HG02840 (cell line): ENCODE data around the gene CHD5.

Source experiments
- ATAC-seq: cut with Tn5 transposase; IDR thresholded peaks from one replicate; pipeline ENCODE4 v1.9.1; 2021; ENCODE audit warnings: mild to moderate bottlenecking, moderate library complexity, moderate number of reproducible peaks; ENCODE audit not compliant: unreplicated experiment, low FRiP score

Gene CHD5

DNA sequence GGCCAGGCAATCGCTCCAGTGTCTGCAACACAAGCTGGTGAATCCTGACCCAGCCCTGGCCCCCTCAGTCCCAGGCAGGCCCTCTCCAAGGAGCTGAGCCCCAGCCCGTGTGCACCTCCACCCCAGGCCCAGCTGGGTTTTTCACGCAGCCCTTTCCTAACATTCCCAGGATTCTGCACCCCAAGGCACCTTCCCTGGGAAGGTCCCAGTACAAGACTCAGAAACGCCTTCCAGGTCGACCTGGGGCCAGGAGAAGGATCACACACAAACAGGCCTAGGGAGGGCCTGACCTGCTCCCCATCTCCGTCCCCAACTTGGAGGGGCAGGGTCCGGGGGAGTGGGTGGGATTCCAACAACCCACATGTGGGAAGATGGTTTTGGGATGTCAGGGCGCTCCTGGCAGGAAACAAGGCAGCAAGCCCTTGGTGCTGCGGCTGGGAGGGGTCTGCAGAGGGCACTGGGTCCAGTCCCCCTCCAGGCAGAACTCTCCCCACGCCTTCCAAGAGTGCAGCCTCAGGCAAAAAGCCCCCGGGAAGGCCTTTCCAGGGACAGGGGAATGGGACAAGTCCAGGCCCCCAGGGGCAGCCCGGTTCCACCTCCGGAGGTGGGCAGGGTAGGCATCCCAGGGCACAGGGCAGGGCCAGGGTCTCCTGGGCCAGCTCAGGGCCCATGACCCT lies 76.1 kb downstream of the CHD5 start:
- no peak for ATAC-seq

DNA sequence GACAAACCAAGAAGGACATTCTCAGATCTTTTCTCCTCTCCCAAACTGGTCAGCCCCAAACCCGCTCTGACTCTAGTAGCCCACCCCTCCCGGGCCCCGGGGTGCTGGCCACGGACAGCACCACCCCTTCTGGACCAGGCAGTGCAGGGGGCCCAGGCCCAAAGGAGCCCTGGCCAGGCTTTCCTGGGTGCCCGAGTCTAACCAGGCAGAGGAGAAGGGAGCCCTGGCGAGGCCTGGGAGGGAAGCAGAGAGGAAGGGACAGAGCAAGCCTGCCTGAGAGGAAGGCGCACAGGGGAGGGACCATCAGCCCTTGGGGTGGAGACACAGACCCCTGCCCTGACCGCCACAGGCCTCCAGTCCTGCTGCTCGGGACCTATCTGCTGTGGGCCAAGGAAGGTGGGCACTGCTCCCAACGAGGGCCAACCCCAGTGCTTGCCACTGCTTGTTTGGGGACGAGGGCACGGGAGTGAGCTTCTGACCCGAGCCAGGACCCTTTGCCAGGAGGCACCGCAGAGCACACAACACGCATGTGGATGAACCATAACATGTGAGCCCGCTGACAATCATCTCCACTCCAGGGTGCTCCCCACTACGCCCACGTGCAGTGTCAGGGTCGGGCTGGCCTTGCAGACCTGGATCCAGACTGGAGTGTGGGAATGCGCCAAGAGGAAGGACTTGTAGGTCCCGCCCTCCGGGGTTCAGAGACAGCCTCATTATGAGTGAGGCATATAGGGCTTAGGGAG lies 76.8 kb downstream of the CHD5 start:
- ATAC-seq = no peak

DNA sequence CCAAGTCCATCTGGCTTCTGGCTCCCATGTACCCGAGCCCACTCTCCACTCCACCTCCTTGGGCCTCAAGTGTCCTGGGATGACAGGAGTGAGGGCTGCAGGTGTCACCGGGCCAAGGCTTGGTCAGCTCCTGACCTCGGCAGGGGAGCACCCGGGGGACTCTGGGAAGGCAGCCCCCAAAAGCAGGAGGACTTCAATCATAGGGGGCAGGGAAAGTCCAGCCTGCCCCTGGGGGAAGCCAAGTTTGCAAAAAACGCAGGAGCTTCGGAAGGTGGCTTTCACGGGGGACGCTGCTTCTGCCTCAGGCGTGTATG lies 77.6 kb downstream of the CHD5 start:
- no peak for ATAC-seq

DNA sequence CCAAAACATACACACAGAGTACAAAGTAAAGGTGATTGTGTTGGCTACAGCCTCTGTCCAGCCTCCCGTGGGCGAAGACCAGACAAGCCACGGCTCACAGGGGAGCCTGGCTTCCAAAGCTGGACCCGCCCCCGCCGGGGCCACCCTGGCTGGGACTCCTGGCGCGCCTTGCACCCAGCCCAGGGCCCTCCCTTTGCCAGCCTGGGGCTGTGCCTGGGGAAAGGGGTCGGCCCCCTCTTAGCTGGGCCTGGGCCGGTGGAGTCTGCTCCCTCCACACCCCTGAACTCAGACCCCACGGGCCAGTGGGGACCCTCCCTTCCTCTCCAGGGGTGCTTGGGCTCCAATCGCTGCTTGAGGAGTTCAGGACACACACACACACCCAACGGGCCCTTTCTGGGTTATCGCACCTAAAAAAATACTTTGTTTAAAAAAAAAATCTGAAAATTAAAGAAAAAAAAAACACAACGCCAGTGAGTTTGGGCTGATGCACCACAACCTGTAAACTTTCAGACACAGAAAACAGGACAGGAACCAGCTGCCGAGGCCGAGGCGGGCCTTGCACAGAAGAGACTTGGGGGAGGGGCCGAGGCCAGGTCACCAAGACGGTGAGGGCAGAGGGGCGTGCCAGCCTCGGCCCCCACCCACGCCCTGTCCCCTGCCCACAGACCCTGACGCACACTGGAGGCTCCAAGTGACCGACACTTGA lies 78.1 kb downstream of the CHD5 start:
- no peak for ATAC-seq

DNA sequence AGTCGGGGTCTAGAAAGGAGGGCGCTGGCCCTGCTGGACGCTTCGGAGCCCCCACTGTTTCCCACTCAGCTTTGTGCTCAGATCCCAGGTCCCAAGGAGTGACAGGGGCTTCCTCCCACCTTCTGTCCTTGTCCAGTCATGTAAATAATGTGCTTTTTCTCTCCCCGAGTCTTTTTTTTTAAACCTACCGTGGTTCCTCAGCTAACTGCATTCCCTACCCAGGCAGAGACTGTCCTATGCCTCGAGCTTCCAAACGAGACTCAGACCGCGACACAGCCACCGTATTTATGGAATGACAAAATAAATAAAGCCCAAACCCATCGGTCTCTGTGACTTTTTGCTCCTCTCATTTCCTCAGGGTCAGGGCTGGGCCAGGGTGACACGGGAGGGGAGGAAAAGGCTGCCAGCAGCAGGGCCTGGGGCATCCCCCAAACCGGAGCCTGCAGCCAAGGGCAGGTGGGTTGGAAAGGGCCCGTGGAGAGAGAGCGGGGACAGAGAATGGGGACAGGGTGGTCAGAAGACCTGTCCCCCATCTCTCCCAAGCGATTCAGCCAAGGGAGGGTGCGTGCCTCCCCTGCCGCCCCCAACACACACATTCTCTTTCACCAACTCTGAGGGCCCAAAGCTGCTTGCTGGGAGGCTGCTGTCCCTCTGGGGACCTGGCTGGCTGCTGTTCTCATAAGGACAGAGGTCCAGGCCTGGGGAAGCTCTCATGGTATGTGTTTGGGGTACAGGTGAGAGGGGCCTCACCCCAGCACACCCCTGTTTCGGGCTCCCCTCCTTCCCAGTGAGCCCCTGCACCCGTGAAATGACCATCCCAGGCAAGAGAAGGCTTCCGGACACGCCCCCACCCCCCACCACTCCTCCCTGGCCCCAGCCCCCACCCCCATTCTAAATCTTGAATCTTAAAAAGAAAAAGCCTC lies 79.0 kb downstream of the CHD5 start:
- no peak for ATAC-seq

DNA sequence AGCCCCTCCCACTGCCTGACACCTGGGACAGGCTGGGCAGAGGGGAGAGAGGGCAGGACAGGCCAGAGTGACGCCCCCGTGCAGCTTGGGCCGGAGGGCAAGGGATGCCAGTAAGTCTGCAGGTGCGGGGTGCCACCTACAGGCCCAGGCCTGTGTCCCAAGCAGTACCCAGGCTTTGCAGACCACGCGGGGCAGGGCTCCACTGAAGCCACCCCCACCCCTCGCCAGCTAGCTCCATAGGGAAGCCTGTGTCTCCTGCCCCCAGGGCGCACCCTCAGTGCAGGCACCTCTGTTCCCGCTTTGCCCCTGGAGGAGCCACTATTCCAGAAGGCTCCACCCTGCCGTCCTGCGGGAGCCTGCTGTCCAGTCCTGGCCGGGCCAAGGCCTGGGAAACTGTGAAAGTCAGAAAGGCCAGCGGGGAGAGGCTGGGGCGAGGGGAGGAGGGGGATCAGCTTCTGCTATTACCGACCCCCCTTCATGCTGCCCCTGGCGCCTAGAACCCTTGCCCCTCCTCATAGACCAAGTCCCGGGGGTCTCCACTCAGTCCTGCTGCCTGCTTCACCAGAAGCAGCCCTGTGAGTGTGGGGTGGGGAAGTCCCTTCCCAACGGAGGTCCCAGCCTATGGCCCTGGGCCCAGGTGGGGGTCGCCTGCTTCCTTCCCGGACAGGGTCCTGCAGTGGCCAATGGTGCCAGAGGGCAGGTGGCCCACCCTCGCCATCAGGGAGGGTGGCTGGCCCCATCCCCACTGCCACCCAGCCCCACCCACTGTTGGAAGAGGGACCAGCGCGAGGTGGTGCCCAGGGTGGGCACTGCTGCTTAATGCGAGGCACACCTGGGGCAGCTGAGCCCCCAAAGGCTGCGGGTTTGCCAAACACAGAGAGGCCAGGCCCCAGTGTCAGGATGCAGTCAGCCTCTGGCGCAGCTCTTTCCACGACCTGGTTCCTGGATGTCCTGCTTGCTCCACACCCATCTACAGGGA lies 80.0 kb downstream of the CHD5 start:
- no peak for ATAC-seq

DNA sequence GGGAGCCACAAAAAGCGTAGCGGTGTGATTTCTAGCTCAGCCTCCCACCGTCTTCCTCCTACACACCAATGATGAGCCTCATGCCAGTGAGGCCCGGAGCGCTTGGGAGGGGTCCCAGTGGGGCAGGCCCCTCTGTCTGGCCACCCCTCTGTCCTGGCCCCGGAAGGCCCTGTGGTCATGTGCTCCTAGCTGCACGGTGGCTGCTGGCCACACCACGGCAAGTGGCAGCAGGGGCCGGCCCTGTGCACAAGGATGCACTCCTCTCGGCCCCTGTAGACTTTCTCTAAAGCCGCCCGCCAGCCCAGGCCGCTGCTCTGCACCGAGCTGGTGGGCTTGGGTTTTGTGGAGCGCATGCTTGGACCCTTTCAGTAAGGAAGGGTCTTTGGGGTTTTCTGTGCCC lies 80.8 kb downstream of the CHD5 start:
- no peak for ATAC-seq

DNA sequence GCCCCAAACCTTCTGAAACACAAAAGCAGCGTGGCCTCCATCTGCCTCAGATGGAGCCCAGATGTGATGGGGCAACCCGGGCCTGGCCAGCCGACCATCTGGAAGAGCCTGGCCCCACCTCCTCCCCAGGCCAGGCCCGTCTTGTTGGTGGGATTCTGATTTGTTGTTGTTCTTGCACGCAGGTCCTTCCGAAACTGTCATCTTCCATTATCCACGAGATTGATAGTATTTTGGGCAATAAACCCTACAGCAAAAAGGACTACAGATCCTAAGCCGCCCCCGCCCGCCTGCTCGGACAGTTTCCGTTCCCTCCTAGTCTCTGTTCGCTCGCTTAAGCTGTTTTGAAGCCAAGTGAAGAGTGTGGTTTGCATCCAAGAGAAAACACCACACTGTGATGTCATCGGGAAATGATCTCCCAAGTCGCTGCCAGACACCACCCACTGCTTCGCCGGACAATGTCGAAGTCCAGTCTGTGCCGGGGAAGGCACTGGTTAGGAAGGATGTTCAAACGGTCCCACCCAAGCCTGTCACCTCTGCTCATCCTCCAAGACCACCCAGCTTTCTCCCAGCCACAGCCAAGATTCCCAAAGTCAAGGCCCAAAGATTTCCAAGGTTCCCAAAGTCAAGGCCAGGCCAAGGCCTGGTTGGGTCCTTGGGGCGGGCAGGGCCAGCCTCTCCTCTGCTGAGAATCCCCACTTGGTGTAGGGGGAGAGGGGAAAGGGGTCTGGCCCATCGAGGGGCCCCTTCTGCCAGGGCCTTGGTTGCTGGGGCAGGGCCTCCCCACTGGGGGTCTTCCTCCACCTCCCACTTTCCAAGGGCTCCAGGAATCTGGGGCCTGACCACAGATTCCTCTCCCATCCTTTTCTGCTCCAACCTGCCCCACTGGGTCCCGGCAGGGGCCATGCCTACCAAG lies 81.6 kb downstream of the CHD5 start:
- no peak for ATAC-seq

DNA sequence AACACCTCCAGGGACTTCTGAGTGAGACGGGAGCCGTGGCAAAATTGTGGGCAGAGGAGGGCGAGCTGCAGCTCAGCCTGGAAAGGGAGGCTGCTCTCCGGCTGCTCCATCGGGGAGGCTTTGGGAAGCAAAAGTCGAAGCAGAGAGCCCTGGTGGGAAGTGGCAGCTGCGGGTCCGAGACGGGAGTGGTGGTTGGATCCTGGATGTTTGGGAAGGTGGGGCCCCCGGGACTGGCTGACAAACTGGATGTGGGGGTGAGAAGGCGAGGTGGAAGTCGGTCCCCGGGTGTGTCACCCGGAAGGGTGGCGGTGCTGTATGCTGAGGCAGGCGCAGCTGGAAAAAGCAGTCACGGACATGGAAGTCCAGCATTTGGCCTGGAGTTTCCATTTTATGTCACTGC lies 82.3 kb downstream of the CHD5 start:
- no peak for ATAC-seq

DNA sequence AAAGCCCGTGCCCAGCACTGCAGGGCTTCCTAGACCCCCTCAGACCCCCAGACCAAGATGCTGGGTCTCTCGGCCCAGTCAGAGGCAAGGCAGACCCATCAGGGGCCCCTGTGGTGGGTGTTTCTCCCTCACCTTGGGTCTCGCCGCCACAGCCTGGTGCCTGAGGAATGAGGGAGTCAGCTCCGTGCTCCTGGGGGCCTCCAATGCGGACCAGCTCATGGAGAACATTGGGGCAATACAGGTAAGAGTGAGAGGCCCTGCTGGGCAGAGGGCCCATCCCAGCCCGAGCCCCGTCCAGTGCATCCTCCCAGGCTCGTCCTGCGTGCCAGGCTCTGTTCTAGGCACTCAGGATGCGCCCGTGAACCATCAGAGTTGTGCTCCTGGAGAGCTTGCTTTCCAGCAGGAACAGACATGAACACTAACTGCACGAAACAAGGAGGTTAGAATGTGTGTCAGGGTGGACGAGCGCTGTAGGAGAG lies 83.0 kb downstream of the CHD5 start:
- no peak for ATAC-seq

DNA sequence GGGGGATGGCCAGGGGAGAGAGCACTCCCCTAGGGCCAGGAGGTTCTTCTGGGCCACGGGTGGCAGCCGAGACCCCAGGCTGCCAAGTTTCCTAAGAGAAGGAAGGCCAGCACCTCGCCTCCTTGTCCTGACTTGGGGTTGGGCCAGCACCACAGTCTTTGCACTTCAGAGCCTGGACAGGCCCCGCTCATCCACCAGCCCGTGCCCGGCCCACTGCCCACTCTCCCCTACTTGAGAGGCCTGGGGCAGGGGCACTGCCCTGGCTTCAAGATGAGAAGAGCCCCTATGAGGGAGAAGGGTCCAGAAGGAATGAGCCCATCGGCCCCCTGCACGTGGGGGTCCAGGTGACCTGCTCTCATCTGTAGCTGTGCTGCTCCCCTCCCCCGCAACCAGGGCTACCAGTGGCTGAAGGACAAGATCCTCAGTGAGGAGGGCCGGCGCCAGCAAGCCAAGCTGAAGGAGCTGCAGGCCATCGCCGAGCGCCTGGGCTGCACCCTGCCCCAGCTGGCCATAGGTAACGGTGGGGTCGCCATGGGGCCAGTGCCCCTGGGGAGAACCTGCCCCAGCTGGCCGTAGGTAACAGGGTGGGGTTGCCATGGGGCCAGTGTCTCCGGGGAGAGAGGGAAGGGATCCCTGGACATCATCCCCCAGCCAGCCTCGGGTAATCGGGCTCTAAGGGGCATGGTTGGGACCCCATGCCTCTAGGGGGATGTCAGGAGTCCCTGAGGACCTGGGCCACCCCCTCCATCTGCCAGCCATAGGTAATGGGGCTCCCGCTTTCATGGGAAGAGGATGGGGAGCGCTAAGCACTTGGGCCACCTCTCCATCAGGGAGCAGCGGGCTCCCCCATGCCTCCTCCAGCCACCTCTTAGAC lies 83.6 kb downstream of the CHD5 start:
- no peak for ATAC-seq

DNA sequence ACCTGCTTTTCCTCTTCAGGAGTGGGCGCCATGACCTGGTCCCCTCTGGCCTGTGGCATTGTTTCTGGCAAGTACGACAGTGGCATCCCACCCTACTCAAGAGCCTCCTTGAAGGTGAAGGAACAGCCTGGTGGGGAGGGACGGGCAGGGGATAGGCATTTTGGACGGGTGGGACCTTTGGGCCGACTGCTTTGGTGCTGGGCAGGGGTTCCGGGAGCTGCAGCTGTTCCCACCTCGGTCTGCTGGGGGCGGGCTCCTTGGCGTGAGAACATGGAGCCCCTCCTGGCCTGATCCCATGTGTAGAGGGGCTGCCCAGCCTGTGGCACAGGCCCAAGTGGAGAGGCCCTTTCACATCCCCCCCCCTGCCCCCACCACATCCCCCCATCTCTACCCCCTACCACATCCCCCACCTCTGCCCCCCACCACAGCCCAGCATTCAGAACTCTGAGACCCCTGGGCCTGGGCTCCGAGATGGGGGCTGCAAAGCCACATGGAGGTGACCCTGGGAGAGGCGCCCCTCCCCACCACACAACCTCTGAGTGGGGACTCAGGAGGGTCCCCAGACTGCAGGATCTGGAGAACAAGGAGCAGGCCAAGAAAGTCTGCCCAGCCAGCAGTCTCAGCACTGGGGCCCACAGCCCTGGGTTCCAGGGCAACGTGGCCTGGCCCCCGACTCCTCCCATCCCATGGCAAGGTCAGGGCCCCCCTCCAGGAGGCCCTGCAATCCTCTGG lies 84.4 kb downstream of the CHD5 start:
- no peak for ATAC-seq

DNA sequence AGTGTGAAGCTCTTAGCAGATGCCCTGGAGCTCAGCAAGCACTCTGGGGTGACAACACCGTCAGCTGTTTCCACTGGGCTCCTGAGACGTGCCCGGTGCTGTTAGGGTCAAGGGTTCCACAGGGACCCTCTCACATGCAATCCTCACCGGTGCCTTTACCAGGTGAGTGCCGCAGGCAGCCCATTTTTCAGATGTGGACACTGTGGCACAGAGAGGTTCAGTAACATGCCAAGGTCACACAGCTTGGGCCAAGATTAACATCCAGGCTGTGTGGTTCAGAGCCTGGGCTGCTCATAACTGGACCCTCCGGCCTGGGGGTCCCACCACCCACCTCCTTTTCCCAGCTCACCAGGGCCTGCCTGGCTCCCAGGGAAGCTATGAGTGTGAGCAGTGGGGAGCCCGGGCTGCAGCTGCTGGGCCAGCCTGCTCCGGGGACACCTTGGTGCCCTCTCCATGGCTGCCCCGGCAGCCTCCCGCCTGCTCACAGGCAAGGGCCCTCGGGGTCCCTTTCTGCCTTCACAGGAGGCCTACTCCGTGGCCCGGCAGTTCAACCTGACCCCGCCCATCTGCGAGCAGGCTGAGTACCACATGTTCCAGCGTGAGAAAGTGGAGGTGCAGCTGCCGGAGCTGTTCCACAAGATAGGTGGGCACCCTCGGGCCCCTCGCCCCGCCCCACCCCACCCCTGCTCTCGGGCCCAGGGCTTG lies 85.2 kb downstream of the CHD5 start:
- ATAC-seq = no peak

DNA sequence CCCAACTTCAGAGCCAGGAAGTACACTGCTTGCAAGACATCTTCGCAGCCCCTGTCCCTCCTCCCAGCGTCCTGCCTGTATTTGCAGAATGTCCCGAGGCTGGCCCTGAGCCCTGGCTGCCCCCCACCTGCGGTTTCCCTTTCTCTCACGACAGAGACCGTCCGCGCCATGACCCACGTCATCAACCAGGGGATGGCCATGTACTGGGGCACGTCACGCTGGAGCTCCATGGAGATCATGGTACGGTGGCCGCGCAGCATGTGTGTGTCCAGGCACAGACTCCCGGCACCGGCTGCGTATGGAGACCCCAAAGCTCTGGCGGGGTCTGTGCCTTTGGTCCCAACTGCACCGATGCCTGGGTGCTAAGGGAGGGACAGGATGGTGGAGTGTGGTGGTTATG lies 85.9 kb downstream of the CHD5 start:
- no peak for ATAC-seq

DNA sequence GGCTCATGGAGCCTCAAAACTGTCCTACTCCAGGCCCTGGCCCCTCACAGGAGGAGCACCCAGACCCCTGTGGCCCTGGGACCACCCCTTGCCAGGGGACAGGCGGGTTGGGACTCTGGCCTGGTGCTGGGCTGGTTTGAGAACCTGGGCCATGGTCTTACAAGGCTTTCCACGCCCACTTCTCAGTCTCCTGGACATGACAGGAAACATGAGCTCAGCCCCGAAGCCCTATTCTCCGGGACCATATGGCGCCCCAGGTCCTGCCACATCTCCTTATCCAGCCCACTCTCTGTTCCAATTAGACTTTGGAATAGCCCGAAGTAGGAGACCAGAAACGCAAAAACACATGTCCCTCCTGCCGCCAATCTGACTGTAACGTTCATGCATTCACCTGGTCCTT lies 86.5 kb downstream of the CHD5 start:
- no peak for ATAC-seq

DNA sequence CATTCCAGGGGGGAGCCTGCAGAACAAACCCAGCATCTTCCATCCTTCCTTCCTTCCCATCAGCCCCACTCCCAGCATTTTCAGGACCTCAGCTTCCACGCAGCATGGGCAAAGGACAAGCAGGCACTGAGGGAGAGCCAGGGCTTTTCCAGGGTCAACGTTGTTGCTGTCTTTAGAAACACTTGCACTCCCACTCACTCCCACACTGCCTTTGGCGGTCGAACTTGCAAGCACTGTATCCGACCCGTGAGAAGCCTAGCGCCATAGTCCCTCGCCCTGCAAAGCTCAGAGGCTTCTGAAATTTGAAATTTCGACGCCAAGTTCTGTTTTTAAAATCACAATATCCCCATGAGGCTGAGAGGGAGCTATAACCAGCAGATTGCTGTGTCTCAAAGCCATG lies 87.0 kb downstream of the CHD5 start:
- ATAC-seq = no peak
